Neural progenitor cell (in vitro differentiated cells): Measurements from ENCODE around the gene SLC2A6.

Source experiments
- EZH2 ChIP-seq: fragments of 200-600 bp; sonication (generic); IDR thresholded peaks from 2 replicates; pipeline ENCODE4 v1.6.1; 2017; ENCODE audit warnings: antibody characterized with exemption, mild to moderate bottlenecking, moderate library complexity
- TF ChIP-seq, protein P1 (sequence below): fragments of 200-600 bp; sonication (generic); IDR thresholded peaks from 2 replicates; pipeline ENCODE4 v1.5.1; 2017; ENCODE audit warnings: antibody characterized with exemption, mild to moderate bottlenecking

DNA sequence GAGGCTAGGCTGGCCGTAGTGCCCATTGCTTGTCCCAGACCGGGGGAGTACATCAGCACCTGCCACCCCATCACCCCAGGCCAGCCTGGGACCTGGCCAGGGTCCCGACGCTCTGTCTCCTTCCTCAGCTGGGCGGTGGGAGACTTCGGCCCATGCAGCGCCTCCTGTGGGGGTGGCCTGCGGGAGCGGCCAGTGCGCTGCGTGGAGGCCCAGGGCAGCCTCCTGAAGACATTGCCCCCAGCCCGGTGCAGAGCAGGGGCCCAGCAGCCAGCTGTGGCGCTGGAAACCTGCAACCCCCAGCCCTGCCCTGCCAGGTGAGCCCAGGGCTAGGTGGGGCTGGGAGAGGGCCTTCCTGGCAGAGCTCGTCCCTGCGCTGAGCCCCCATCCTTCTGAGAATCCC is 35.7 kb downstream of the SLC2A6 start:
- TF ChIP-seq, protein P1, sequence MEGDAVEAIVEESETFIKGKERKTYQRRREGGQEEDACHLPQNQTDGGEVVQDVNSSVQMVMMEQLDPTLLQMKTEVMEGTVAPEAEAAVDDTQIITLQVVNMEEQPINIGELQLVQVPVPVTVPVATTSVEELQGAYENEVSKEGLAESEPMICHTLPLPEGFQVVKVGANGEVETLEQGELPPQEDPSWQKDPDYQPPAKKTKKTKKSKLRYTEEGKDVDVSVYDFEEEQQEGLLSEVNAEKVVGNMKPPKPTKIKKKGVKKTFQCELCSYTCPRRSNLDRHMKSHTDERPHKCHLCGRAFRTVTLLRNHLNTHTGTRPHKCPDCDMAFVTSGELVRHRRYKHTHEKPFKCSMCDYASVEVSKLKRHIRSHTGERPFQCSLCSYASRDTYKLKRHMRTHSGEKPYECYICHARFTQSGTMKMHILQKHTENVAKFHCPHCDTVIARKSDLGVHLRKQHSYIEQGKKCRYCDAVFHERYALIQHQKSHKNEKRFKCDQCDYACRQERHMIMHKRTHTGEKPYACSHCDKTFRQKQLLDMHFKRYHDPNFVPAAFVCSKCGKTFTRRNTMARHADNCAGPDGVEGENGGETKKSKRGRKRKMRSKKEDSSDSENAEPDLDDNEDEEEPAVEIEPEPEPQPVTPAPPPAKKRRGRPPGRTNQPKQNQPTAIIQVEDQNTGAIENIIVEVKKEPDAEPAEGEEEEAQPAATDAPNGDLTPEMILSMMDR: no peak
- TF ChIP-seq EZH2: no peak
